GM18861 (cell line): Measurements from ENCODE around the gene PANX2.

Experiments used
- ATAC-seq: cut with Tn5 transposase; IDR thresholded peaks from one replicate; pipeline ENCODE4 v1.9.1; 2021; ENCODE audit not compliant: unreplicated experiment

PANX2 gene

GRCh38 chr22:50210378-50211139, 40.0 kb downstream of the PANX2 start:
- ATAC-seq = no peak

- no peak for ATAC-seq
Measured at GRCh38 chr22:50211147-50211546, 40.6 kb downstream of the PANX2 start.

- no peak for ATAC-seq
Measured at GRCh38 chr22:50213263-50213662, 42.7 kb downstream of the PANX2 start.

- no peak for ATAC-seq
Measured at GRCh38 chr22:50215297-50216054, 44.9 kb downstream of the PANX2 start.

- ATAC-seq = no peak
Measured at GRCh38 chr22:50216055-50216683, 45.6 kb downstream of the PANX2 start.

- ATAC-seq = no peak
Measured at GRCh38 chr22:50216684-50217520, 46.4 kb downstream of the PANX2 start.

- ATAC-seq = no peak
Measured at GRCh38 chr22:50217543-50218152, 47.1 kb downstream of the PANX2 start.

- ATAC-seq = no peak
Measured at GRCh38 chr22:50218153-50218995, 47.8 kb downstream of the PANX2 start.

- ATAC-seq = no peak
Measured at GRCh38 chr22:50218996-50219727, 48.6 kb downstream of the PANX2 start.

- ATAC-seq = no peak
Measured at GRCh38 chr22:50219800-50220602, 49.5 kb downstream of the PANX2 start.

GRCh38 chr22:50220603-50221409, 50.3 kb downstream of the PANX2 start:
- ATAC-seq = no peak

- ATAC-seq = no peak
Measured at GRCh38 chr22:50221410-50222300, 51.1 kb downstream of the PANX2 start.

- ATAC-seq = no peak
Measured at GRCh38 chr22:50222508-50222907, 52.0 kb downstream of the PANX2 start.

- ATAC-seq = no peak
Measured at GRCh38 chr22:50224071-50224470, 53.5 kb downstream of the PANX2 start.

- no peak for ATAC-seq
Measured at GRCh38 chr22:50225200-50225969, 54.9 kb downstream of the PANX2 start.
